GM12891 (cell line): Measurements from ENCODE around the gene MED13L.

Source experiments
- DNase-seq: peaks from one replicate; pipeline ENCODE4 v3.0.0; 2011; ENCODE audit warnings: low spot score; ENCODE audit not compliant: insufficient read length
- FAIRE-seq: peaks from 2 replicates; lab custom pipeline; 2011; peaks lifted over from hg19 to GRCh38; lab: Jason Lieb, UNC
- PAX5 ChIP-seq: IDR thresholded peaks from 2 replicates; pipeline ENCODE4 v1.6.1; 2011; ENCODE audit warnings: low read length, moderate library complexity, mild to moderate bottlenecking; ENCODE audit not compliant: insufficient read depth, severe bottlenecking
- POLR2A ChIP-seq: IDR thresholded peaks from 2 replicates; pipeline ENCODE4 v1.6.1; 2011; ENCODE audit warnings: low read depth, low read length, control low read depth
- POLR2AphosphoS5 ChIP-seq: IDR thresholded peaks from 2 replicates; pipeline ENCODE4 v1.6.1; 2011; ENCODE audit warnings: low read depth, low read length, control low read depth
- POU2F2 ChIP-seq: IDR thresholded peaks from 2 replicates; pipeline ENCODE4 v1.6.1; 2011; ENCODE audit warnings: low read depth, mild to moderate bottlenecking, control low read depth, low read length, moderate library complexity
- SPI1 ChIP-seq: IDR thresholded peaks from 2 replicates; pipeline ENCODE4 v1.6.1; 2011; ENCODE audit warnings: low read depth, low read length, control low read depth
- TAF1 ChIP-seq: IDR thresholded peaks from 2 replicates; pipeline ENCODE4 v1.6.1; 2011; ENCODE audit warnings: low read depth, low read length, control low read depth

MED13L gene

GRCh38 chr12:115934046-115934445 is 343.4 kb downstream of the MED13L start:
- FAIRE-seq (no peak), DNase-seq (no peak)
- TF ChIP-seq PAX5 (no peak), TAF1 (no peak), POLR2A (no peak), POLR2AphosphoS5 (no peak), SPI1 (no peak), POU2F2 (no peak)

- no peak for TF ChIP-seq PAX5
- no peak for TF ChIP-seq SPI1
- FAIRE-seq (no peak), DNase-seq (no peak)
Observed at GRCh38 chr12:115932066-115932465, 345.4 kb downstream of the MED13L start.

GRCh38 chr12:115930336-115930735 is 347.2 kb downstream of the MED13L start:
- no peak for DNase-seq
- TF ChIP-seq PAX5 (no peak), TAF1 (no peak), POU2F2 (no peak), SPI1 (no peak), POLR2A (no peak), POLR2AphosphoS5 (no peak)
- no peak for FAIRE-seq

- no peak for DNase-seq
- FAIRE-seq, result no peak
- TF ChIP-seq SPI1, result no peak
- TF ChIP-seq TAF1, result no peak
- TF ChIP-seq PAX5, result no peak
- TF ChIP-seq POLR2AphosphoS5, result no peak
- no peak for TF ChIP-seq POU2F2
- TF ChIP-seq POLR2A, result no peak
Observed at GRCh38 chr12:115926037-115926670, 351.3 kb downstream of the MED13L start.

GRCh38 chr12:115923851-115924250 is 353.6 kb downstream of the MED13L start:
- FAIRE-seq (no peak), DNase-seq (no peak)
- TF ChIP-seq PAX5, result no peak
- TF ChIP-seq POLR2AphosphoS5, result no peak
- TF ChIP-seq POLR2A, result no peak
- no peak for TF ChIP-seq POU2F2
- no peak for TF ChIP-seq TAF1
- no peak for TF ChIP-seq SPI1

GRCh38 chr12:115922952-115923564 is 354.4 kb downstream of the MED13L start:
- DNase-seq (no peak), FAIRE-seq (no peak)
- TF ChIP-seq SPI1, result no peak
- no peak for TF ChIP-seq PAX5
- TF ChIP-seq TAF1, result no peak
- TF ChIP-seq POLR2A, result no peak
- TF ChIP-seq POLR2AphosphoS5, result no peak

GRCh38 chr12:115920395-115921183 is 356.9 kb downstream of the MED13L start:
- FAIRE-seq, result no peak
- no peak for DNase-seq

GRCh38 chr12:115918763-115919162 is 358.7 kb downstream of the MED13L start:
- TF ChIP-seq POLR2AphosphoS5 (no peak), POLR2A (no peak), PAX5 (no peak), POU2F2 (no peak)
- DNase-seq (no peak), FAIRE-seq (no peak)

More at GRCh38 chr12:115920395-115921183, 356.9 kb downstream of the MED13L start:
- no peak for TF ChIP-seq TAF1
- no peak for TF ChIP-seq POLR2A
- TF ChIP-seq SPI1, result no peak
- TF ChIP-seq PAX5, result no peak
- no peak for TF ChIP-seq POLR2AphosphoS5
- no peak for TF ChIP-seq POU2F2

GRCh38 chr12:115916910-115917668 is 360.4 kb downstream of the MED13L start:
- no peak for TF ChIP-seq SPI1
- TF ChIP-seq POU2F2, result no peak
- no peak for TF ChIP-seq POLR2AphosphoS5
- no peak for TF ChIP-seq POLR2A
- TF ChIP-seq TAF1, result no peak
- TF ChIP-seq PAX5, result no peak
- FAIRE-seq (peak; percentile 97), DNase-seq (peak; percentile 76)

GRCh38 chr12:115914122-115914521 is 363.4 kb downstream of the MED13L start:
- FAIRE-seq (no peak), DNase-seq (no peak)
- TF ChIP-seq TAF1 (no peak), POLR2AphosphoS5 (no peak), PAX5 (no peak)
